IPS DF 19.7 (cell line): ENCODE data around the gene SVIL.
A peak's percentile ranks its signal among the peaks of the same experiment; 100 is the strongest.

Source experiments
- DNase-seq: peaks from one replicate; pipeline ENCODE4 v3.0.0-alpha.2; 2013; ENCODE audit warnings: low read depth, low spot score

SVIL gene, protein sequence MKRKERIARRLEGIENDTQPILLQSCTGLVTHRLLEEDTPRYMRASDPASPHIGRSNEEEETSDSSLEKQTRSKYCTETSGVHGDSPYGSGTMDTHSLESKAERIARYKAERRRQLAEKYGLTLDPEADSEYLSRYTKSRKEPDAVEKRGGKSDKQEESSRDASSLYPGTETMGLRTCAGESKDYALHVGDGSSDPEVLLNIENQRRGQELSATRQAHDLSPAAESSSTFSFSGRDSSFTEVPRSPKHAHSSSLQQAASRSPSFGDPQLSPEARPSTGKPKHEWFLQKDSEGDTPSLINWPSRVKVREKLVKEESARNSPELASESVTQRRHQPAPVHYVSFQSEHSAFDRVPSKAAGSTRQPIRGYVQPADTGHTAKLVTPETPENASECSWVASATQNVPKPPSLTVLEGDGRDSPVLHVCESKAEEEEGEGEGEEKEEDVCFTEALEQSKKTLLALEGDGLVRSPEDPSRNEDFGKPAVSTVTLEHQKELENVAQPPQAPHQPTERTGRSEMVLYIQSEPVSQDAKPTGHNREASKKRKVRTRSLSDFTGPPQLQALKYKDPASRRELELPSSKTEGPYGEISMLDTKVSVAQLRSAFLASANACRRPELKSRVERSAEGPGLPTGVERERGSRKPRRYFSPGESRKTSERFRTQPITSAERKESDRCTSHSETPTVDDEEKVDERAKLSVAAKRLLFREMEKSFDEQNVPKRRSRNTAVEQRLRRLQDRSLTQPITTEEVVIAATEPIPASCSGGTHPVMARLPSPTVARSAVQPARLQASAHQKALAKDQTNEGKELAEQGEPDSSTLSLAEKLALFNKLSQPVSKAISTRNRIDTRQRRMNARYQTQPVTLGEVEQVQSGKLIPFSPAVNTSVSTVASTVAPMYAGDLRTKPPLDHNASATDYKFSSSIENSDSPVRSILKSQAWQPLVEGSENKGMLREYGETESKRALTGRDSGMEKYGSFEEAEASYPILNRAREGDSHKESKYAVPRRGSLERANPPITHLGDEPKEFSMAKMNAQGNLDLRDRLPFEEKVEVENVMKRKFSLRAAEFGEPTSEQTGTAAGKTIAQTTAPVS (N-terminal part only)

GRCh38 chr10:29634764-29635625 lies at the start of gene SVIL:
Gene SVIL (minus strand): TSS chr10:29634971. CDS start chr10:29555058, 79,913 bp downstream.
- DNase-seq, result peak; percentile 64

DNA sequence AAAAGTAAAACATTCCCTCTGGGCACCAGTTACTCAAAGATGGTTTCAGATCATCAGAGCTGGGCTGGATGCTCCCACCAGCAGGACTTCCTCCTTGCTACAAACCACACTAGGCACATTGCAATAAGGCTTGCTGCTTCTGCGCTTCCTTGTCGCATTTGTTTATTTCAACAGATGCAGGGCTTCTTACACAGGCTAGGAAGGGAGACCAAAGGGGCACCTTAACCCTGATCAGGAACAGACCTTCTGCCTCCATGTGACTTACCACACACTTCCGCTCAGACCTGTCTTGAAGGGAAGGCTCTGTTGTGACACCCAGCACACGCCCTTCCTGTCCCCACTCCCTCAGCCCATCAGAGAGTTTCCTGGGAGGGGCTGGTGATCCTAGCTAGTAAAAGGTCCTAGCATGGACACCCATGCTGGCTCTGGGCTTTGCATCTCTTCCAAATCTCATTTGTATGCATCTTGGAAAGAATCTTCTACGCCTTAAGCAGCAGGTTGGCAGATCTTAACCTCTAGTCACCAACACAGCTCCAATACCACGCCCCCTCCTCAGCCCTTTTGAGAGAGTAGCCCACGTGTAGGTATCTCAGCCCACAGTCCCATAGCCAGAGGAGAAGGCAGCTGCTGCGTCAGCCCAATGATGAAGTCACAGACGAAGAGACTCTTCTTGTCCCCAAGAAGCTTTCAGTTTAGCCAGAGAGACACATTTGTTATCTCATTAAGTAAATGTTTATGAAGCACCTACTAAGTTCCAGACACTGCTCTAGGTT lies 47.1 kb upstream of the SVIL start:
- DNase-seq, result no peak

DNA sequence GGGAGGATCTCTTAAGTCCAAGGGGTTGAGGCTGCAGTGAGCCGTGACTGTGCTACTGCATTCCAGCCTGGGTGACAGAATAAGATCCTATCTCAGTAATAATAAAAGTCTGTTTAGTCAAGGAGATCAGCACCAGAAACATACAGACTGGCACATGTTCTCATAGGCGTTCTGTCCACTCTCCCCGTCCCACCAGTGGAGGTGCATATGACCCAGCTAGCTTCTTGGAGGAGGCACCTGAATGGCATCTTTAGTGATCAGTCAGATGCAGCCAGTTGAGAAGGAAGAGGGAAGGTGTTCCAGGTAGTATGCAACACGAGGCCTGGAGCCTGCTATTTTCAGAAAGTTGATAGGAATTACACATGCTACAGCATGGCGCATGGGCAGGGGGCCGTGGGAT lies 45.3 kb upstream of the SVIL start:
- no peak for DNase-seq

GRCh38 chr10:29676732-29677131 lies 42.0 kb upstream of the SVIL start:
- no peak for DNase-seq

DNA sequence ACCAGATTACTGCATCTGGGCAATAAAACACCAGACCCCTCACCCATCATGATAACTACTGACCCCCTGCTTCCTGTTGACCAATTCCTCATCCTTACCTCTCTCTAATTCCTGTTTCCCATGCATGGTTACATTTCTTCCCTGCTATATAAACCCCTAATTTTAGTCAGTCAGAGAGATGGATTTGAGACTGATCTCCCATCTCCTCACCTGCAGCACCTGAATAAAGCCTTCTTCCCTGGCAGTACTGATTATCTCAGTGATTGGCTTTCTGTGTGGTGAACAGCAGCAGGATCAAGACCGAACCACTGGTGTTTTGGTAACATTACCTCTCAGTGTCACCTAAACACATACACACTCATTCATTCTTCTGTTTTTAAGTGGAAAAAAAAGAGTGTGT lies 41.2 kb upstream of the SVIL start:
- DNase-seq, result no peak

- DNase-seq, result no peak
Observed at GRCh38 chr10:29671968-29672367, 37.2 kb upstream of the SVIL start.

DNA sequence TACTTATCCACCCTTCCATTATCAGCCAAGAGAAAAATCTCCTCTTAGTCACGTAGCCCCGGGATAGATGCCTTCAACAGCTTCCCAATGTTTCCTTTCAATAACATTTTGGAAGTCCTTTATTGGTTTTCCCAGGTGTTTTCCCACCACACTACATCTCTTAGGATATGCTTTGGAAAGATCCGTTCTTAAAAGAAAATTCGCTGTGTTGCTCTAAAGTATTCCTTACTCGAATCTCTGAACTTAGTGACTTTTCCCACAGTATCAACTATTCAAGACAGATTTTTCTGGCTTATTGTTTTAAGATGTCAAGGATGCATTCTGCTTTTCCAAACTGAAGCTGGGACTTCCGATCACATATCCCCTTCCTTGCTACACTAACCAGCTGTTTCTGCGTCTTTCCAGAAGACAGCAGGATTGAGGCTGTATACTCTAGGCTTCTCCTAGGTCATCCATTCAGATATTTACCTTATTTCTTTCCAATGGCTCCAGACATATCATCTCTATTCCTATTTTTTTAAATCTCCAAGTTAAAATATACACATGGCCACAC lies 36.5 kb upstream of the SVIL start:
- DNase-seq, result no peak

GRCh38 chr10:29670761-29671160 lies 36.0 kb upstream of the SVIL start:
- no peak for DNase-seq

DNA sequence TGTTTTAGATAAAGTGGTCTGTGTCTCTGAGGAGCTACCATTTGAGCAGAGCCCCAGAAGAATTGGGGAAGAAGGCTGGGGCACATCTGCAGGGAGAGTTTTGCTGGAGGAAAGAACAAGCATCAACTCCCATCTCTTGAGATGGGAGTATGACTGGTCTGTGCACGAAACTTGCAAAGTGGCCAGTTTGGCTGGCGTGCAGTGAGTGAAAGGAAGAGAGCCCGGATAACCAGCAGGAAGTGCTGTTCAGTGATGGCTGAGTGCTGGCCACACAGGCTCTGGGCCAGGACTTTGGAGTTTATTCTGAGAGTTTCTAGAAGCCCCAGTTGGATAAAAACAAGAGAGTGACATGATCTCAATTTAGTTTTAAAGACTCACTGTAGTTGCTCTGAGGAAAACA lies 34.4 kb upstream of the SVIL start:
- DNase-seq, result no peak

GRCh38 chr10:29668628-29669027 lies 33.9 kb upstream of the SVIL start:
- no peak for DNase-seq

DNA sequence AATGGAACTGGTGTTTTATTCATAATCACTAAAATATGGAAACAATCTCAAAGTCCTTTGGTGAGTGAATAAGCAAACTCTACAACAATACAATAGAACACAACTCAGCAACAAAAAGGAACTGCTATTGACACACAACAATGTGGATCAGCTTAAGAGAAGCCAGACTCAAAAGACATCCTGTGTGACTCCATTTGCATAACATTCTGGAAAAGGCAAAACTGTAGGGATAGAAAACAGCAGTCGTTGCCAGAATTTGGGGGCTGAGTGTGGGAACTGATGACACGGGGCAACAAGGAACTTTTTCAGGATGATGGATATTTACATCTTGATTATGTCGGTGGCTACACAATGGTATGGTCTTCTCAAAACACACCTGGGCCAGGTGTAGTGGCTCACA lies 32.4 kb upstream of the SVIL start:
- peak; percentile 52 for DNase-seq

DNA sequence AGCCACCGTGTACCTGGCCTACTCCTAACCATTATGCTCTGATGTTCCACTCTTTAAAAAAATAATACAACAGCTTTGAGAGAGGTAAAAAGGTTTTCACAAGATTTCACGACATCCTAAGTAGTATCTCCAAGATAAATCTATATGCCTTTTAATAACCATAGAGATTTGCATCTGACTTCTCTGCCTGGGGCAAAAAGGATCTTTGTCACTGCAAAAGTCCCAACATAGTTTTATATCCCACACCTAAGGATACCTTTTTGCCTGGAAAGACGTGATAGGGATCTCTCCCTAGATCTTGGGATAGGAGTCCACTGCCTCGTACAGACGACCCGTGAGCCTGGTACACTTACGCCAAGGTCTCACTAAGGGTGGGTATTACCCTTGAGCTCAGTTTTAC lies 31.4 kb upstream of the SVIL start:
- no peak for DNase-seq

- no peak for DNase-seq
Observed at GRCh38 chr10:29663718-29664117, 28.9 kb upstream of the SVIL start.

DNA sequence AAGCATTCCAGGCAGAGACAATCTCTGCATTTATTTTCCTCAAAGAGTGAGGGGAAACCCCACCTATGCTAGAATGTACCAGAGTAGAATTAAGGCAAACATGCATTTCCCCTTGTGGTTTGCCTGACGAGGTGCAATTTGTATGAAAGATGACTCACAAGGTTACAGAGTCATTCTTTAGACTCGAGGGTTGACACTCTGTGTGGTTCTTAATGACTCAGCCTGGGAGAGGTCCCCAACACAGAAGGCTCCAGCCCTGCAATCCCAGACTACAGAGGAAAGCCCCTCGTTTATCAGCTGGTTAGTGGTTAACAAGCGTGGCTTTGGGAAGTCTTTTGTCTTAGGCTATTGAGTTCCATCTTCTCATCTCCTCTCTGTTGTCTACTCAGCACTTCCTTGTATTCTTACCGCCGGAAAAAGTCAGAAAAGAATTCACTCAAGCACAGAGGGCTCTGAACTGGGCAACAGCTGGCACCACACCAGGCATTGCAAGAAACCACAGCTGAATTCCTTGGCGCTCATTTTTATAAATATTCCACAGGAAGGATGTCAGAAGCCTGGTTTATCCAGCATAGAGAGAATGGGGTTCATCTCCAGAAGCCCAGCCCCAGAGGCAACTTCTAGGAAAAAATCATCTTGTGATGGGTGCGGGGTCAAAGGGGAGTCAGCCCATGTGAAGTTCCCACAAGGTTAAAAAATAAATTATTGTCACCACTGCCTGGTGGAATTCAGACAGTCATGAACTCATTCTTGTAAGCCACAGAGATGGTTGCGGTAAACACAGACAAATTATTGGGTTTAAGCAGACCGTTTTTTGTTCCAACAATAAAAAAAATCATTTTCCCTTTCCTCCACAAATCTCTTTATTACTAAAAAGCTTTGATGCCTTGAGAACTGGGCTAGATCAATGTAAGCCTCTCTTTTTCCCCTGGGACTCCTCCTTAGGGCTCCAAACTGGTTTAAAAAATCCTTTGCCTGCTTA lies 24.5 kb upstream of the SVIL start:
- no peak for DNase-seq

GRCh38 chr10:29657719-29658274 lies 23.0 kb upstream of the SVIL start:
- DNase-seq, result no peak

- DNase-seq, result no peak
Observed at GRCh38 chr10:29656451-29656992, 21.8 kb upstream of the SVIL start.

- no peak for DNase-seq
Observed at GRCh38 chr10:29652192-29652591, 17.4 kb upstream of the SVIL start.

GRCh38 chr10:29651767-29652166 lies 17.0 kb upstream of the SVIL start:
- no peak for DNase-seq
